SK-N-SH (cell line): ENCODE data around the gene EDEM3. TPM values are rescaled to one million over a fixed set of nuclear protein-coding genes. Genes with fewer than 3 reads are reported as not detected.
A peak's percentile ranks its signal among the peaks of the same experiment; 100 is the strongest.

Experiments used
- CTCF ChIA-PET: fragments of 300-600, 350-600 bp; formaldehyde crosslinking; extraction: SDS; loops from one replicate; lab custom pipeline; 2021; lab: Yijun Ruan, JAX
- POLR2A ChIA-PET: fragments of 350-600 bp; sonication (Branson Sonifier 250); formaldehyde crosslinking; extraction: SDS; loops from one replicate; lab custom pipeline; 2020; ENCODE audit warnings: antibody characterized with exemption, inconsistent platforms; lab: Yijun Ruan, JAX
- DNase-seq: peaks from one replicate; pipeline ENCODE4 v3.0.0; 2012
- H2AFZ ChIP-seq: fragments of 200-600 bp; sonication (generic); 2 replicates; pipeline ENCODE4 v1.8.1; 2016; ENCODE audit warnings: antibody characterized with exemption, mild to moderate bottlenecking, low read depth
- H3F3A ChIP-seq: fragments of 200-600 bp; sonication (generic); replicated peaks from 2 replicates; pipeline ENCODE3; 2016; ENCODE audit warnings: antibody characterized with exemption, mild to moderate bottlenecking; ENCODE audit not compliant: insufficient read depth
- H3K27ac ChIP-seq, 2 experiments: fragments of 200-500 bp in 1 of 2; fragments of 200-600 bp in 1 of 2; sonication (Bioruptor generic) in 1 of 2; sonication (generic), shearing (Covaris generic) in 1 of 2; 2 replicates each; pipeline versions ENCODE4 v1.5.1 to v1.6.1; 2014 to 2016; ENCODE audit warnings: low read depth in 2 of 2, inconsistent platforms in 1 of 2, low read length in 1 of 2, mild to moderate bottlenecking in 1 of 2, mixed read lengths in 1 of 2
- H3K27me3 ChIP-seq: fragments of 200-600 bp; sonication (generic), shearing (Covaris generic); 2 replicates; pipeline ENCODE4 v1.6.1; 2016; ENCODE audit warnings: mixed run types; ENCODE audit not compliant: insufficient read depth
- H3K36me3 ChIP-seq, 2 experiments: fragments of 200-500 bp in 1 of 2; fragments of 200-600 bp in 1 of 2; sonication (Bioruptor generic) in 1 of 2; sonication (generic) in 1 of 2; replicated peaks in 1 of 2; 2 replicates each; pipeline versions ENCODE3 to v1.5.1; 2014 to 2016; ENCODE audit warnings: low read length in 1 of 2, mild to moderate bottlenecking in 1 of 2; ENCODE audit not compliant: insufficient read depth in 2 of 2, control insufficient read depth in 1 of 2
- H3K4me1 ChIP-seq, 2 experiments: fragments of 200-500 bp in 1 of 2; fragments of 200-600 bp in 1 of 2; sonication (Bioruptor generic) in 1 of 2; sonication (generic), shearing (Covaris generic) in 1 of 2; 2 replicates each; pipeline versions ENCODE4 v1.5.1 to v1.6.1; 2014 to 2016; ENCODE audit warnings: low read depth in 1 of 2, low read length in 1 of 2, mixed run types in 1 of 2; ENCODE audit not compliant: insufficient read depth in 2 of 2, control insufficient read depth in 1 of 2
- H3K4me2 ChIP-seq: fragments of 200-600 bp; sonication (generic), shearing (Covaris generic); 2 replicates; pipeline ENCODE4 v1.6.1; 2017; ENCODE audit warnings: mixed run types
- H3K4me3 ChIP-seq, 2 experiments: fragments of 200-500 bp in 1 of 2; fragments of 200-600 bp in 1 of 2; sonication (Bioruptor generic) in 1 of 2; sonication (generic), shearing (Covaris generic) in 1 of 2; 2 replicates each; pipeline versions ENCODE4 v1.5.1 to v1.8.1; 2014 to 2016; ENCODE audit warnings: low read depth in 2 of 2, inconsistent platforms in 1 of 2, low read length in 1 of 2, mild to moderate bottlenecking in 1 of 2, mixed read lengths in 1 of 2, moderate library complexity in 1 of 2
- H3K79me2 ChIP-seq: fragments of 200-600 bp; sonication (generic); 2 replicates; pipeline ENCODE4 v1.8.1; 2017; ENCODE audit warnings: mild to moderate bottlenecking; ENCODE audit not compliant: insufficient read depth
- H3K9ac ChIP-seq: fragments of 200-600 bp; sonication (generic); 2 replicates; pipeline ENCODE4 v1.6.1; 2017; ENCODE audit warnings: mixed run types
- H3K9me2 ChIP-seq: fragments of 200-600 bp; sonication (generic); 2 replicates; pipeline ENCODE4 v1.6.1; 2017; ENCODE audit warnings: mixed run types
- H3K9me3 ChIP-seq: fragments of 200-600 bp; sonication (generic); 2 replicates; pipeline ENCODE4 v1.6.1; 2017; ENCODE audit warnings: mixed run types, mild to moderate bottlenecking, moderate library complexity
- H4K20me1 ChIP-seq: fragments of 200-600 bp; sonication (generic); 2 replicates; pipeline ENCODE4 v1.6.1; 2017; ENCODE audit warnings: mild to moderate bottlenecking, mixed run types; ENCODE audit not compliant: insufficient read depth
- CHD2 ChIP-seq: fragments of 150-350 bp; IDR thresholded peaks from 2 replicates; pipeline ENCODE4 v1.6.1; 2018; ENCODE audit warnings: low read length; ENCODE audit not compliant: partially characterized antibody
- ELF1 ChIP-seq: IDR thresholded peaks from 2 replicates; pipeline ENCODE4 v1.4.0; 2012
- EP300 ChIP-seq, 2 experiments: IDR thresholded peaks; 2 replicates each; pipeline versions ENCODE4 v1.4.0 to v1.6.1; 2012; ENCODE audit warnings: borderline replicate concordance in 1 of 2, low read depth in 1 of 2, low read length in 1 of 2
- GATA2 ChIP-seq: sonication (generic); formaldehyde crosslinking; IDR thresholded peaks from 2 replicates; pipeline ENCODE4 v1.5.0; 2020; ENCODE audit warnings: mild to moderate bottlenecking, missing genetic modification reagents
- MEF2A ChIP-seq: IDR thresholded peaks from 2 replicates; pipeline ENCODE4 v1.4.0; 2012; ENCODE audit warnings: low read depth, borderline replicate concordance
- NFIC ChIP-seq: IDR thresholded peaks from 2 replicates; pipeline ENCODE4 v1.4.0; 2012; ENCODE audit warnings: borderline replicate concordance
- NRF1 ChIP-seq: IDR thresholded peaks from 2 replicates; pipeline ENCODE4 v1.6.1; 2012; ENCODE audit warnings: low read depth, mild to moderate bottlenecking, low read length
- RCOR1 ChIP-seq: fragments of 150-350 bp; IDR thresholded peaks from 2 replicates; pipeline ENCODE4 v1.6.1; 2017; ENCODE audit warnings: antibody characterized with exemption, low read length
- SIN3A ChIP-seq: IDR thresholded peaks from 2 replicates; pipeline ENCODE4 v1.6.1; 2012; ENCODE audit warnings: low read depth, mild to moderate bottlenecking, low read length, moderate library complexity, borderline replicate concordance
- SMC3 ChIP-seq: IDR thresholded peaks from 2 replicates; pipeline ENCODE4 v1.6.1; 2012; ENCODE audit warnings: low read depth, low read length, improper control_type of control experiment
- TCF12 ChIP-seq: IDR thresholded peaks from 2 replicates; pipeline ENCODE4 v1.4.0; 2012
- YY1 ChIP-seq: IDR thresholded peaks from 2 replicates; pipeline ENCODE4 v1.4.0; 2012; ENCODE audit warnings: low read depth, mild to moderate bottlenecking
- WGBS: methylation state at CpG from one replicate; pipeline ENCODE4 v1.1.6; 2017; ENCODE audit warnings: low lambda C conversion rate; 5-methylcytosine and 5-hydroxymethylcytosine counted together
- polyA plus RNA-seq, 3 experiments: library from polyadenylated mRNA; depleted of rRNA; stranded (reverse); fragments of >200 nt; gene quantifications; 2 replicates each; pipeline ENCODE4 v1.2.3, GENCODE V29; 2012
- TF ChIP-seq, protein P1 (sequence below): fragments of 150-350 bp; IDR thresholded peaks from 2 replicates; pipeline ENCODE4 v1.6.1; 2016; ENCODE audit warnings: mild to moderate bottlenecking, low read depth, low read length
- TF ChIP-seq, protein P2 (sequence below): fragments of 200-600 bp; sonication (generic); IDR thresholded peaks from 2 replicates; pipeline ENCODE4 v1.6.1; 2017; ENCODE audit warnings: antibody characterized with exemption, mild to moderate bottlenecking, moderate library complexity
- TF ChIP-seq, protein P3 (sequence below): IDR thresholded peaks from 2 replicates; pipeline ENCODE4 v1.4.0; 2012; ENCODE audit warnings: low read depth

The EDEM3 gene
- polyA plus RNA-seq, 1 of the 3 experiments (the other 2 are of a cell fraction), result 28.6 TPM

DNA sequence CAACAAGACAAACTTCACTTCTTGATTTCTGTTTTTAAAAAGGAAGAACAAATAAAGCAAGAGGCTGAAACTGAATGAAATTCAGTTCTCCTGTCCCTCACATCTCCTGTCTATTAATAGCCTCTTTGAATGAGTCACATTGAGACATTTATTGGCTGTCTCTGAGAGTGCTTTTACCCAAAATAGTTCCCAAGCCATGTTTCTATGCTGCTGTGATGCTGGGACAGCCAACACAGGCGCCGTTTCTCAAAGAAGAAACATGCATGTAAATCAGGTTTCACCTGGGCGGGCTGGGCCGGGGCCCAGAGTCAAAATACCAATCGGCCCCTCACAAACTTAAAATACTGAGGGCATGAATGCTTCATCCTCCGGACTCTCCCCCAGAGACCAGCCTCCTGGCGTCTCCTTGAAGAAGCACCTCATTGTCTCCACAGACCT lies 105.2 kb downstream of the EDEM3 start:
- POLR2A ChIA-PET, result no interaction called here
- H3K9ac ChIP-seq, result no peak overlapping the region
- peak overlapping the region; percentile 53; the same call in 1 of the 2 replicates for H2AFZ ChIP-seq
- H3K4me1 ChIP-seq, result peaks cover 0 to 8% of the 10 kb centered on the region in 2 experiments; a peak in 1 of 4 replicates
- 72% methylated on average over 7 of the region's 7 CpGs for WGBS
- TF ChIP-seq, protein P1, sequence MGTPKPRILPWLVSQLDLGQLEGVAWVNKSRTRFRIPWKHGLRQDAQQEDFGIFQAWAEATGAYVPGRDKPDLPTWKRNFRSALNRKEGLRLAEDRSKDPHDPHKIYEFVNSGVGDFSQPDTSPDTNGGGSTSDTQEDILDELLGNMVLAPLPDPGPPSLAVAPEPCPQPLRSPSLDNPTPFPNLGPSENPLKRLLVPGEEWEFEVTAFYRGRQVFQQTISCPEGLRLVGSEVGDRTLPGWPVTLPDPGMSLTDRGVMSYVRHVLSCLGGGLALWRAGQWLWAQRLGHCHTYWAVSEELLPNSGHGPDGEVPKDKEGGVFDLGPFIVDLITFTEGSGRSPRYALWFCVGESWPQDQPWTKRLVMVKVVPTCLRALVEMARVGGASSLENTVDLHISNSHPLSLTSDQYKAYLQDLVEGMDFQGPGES, result no peak
- 0 out of 2 replicates have a peak, but pooled peaks have one; percentile 22 for TF ChIP-seq MEF2A
- H4K20me1 ChIP-seq, result no peaks in the 10 kb centered on the region
- no peaks in the 10 kb centered on the region for H3K79me2 ChIP-seq
- H3K27ac ChIP-seq, result peak overlapping the region in 1 of 2 experiments; percentile 50; a peak in 3 of 4 replicates
- H3K4me3 ChIP-seq, result 0 out of 4 replicates have a peak overlapping the region, but pooled peaks of 1 of the 2 experiments have one; percentile 13
- no peaks in the 10 kb centered on the region for H3K27me3 ChIP-seq
- peaks cover 8% of the 10 kb centered on the region for H3F3A ChIP-seq
- H3K4me2 ChIP-seq, result peak overlapping the region; percentile 61; the same call in 1 of the 2 replicates
- H3K9me2 ChIP-seq, result no peaks in the 10 kb centered on the region
- no peak for DNase-seq
- H3K36me3 ChIP-seq, result no peaks in the 10 kb centered on the region
- no peaks in the 10 kb centered on the region for H3K9me3 ChIP-seq
- CTCF ChIA-PET, result interaction anchor here (6.6 kb wide), 1 partner anchor 15 kb away, joined by 31 read pairs; no protein-coding TSS in a partner anchor

DNA sequence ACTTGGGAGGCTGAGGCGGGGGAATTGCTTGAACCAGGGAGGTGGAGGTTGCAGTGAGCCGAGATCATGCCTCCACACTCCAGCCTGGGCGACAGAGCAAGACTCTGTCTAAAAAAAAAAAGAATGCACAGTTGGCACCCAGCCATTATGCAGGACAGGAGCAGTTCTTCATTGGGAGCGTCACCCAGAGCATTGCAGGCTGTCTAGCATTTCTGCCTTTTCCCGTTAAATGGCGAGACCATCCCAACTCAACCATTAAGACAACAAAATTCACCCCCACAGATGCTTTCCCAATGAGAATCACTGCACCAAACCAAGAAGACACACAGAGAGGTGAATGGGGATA lies 105.8 kb downstream of the EDEM3 start:
- 66% methylated on average over 6 of the region's 6 CpGs for WGBS
- H2AFZ ChIP-seq, result no peak overlapping the region
- peak overlapping the region; percentile 61; the same call in 1 of the 2 replicates for H3K4me2 ChIP-seq

More for the DNA sequence above, 105.8 kb downstream of the EDEM3 start:
- peaks cover 0 to 8% of the 10 kb centered on the region in 2 experiments; a peak in 1 of 4 replicates for H3K4me1 ChIP-seq
- TF ChIP-seq NFIC, result no peak
- no peak for TF ChIP-seq SIN3A
- TF ChIP-seq, protein P1, result no peak
- TF ChIP-seq, protein P2, sequence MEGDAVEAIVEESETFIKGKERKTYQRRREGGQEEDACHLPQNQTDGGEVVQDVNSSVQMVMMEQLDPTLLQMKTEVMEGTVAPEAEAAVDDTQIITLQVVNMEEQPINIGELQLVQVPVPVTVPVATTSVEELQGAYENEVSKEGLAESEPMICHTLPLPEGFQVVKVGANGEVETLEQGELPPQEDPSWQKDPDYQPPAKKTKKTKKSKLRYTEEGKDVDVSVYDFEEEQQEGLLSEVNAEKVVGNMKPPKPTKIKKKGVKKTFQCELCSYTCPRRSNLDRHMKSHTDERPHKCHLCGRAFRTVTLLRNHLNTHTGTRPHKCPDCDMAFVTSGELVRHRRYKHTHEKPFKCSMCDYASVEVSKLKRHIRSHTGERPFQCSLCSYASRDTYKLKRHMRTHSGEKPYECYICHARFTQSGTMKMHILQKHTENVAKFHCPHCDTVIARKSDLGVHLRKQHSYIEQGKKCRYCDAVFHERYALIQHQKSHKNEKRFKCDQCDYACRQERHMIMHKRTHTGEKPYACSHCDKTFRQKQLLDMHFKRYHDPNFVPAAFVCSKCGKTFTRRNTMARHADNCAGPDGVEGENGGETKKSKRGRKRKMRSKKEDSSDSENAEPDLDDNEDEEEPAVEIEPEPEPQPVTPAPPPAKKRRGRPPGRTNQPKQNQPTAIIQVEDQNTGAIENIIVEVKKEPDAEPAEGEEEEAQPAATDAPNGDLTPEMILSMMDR, result no peak
- TF ChIP-seq TCF12, result no peak
- no peak for TF ChIP-seq NRF1
- TF ChIP-seq GATA2, result no peak
- no peak for TF ChIP-seq SMC3
- no peak for TF ChIP-seq RCOR1
- TF ChIP-seq, protein P3, sequence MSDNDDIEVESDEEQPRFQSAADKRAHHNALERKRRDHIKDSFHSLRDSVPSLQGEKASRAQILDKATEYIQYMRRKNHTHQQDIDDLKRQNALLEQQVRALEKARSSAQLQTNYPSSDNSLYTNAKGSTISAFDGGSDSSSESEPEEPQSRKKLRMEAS, result no peak
- no peak for TF ChIP-seq CHD2
- no peak for TF ChIP-seq ELF1
- no peak for TF ChIP-seq YY1
- no peak for TF ChIP-seq MEF2A
- no peak for TF ChIP-seq EP300 (IDR thresholded peaks at IDR 0.05; ENCODE audit: borderline replicate concordance in 1 of 2, low read depth in 1 of 2, low read length in 1 of 2)
- TF ChIP-seq, all 33 proteins: peak for 0
- no peaks in the 10 kb centered on the region for H4K20me1 ChIP-seq
- H3F3A ChIP-seq, result peaks cover 8% of the 10 kb centered on the region
- H3K36me3 ChIP-seq, result no peaks in the 10 kb centered on the region
- no peaks in the 10 kb centered on the region for H3K9me2 ChIP-seq
- no peaks in the 10 kb centered on the region for H3K27me3 ChIP-seq
- no peak for DNase-seq
- ChIA-PET CTCF (no interaction called here), POLR2A (no interaction called here)
- H3K79me2 ChIP-seq, result no peaks in the 10 kb centered on the region
- 0 out of 4 replicates have a peak overlapping the region, but pooled peaks of 1 of the 2 experiments have one; percentile 13 for H3K4me3 ChIP-seq
- H3K9me3 ChIP-seq, result no peaks in the 10 kb centered on the region
- peak overlapping the region in 1 of 2 experiments; percentile 50; a peak in 3 of 4 replicates for H3K27ac ChIP-seq
- H3K9ac ChIP-seq, result no peak overlapping the region
